Measurements from ENCODE around the gene GUCA1A. TPM values are rescaled to one million over a fixed set of nuclear protein-coding genes. Genes with fewer than 3 reads are reported as not detected.
"Not testable (repeated sequence)": the region's sequence is repeated elsewhere in the genome, so short reads cannot be mapped to it uniquely, and the experiment has no call there.

Gene GUCA1A
- total RNA-seq, 2 experiments from 2014 or later, result not detected

DNA sequence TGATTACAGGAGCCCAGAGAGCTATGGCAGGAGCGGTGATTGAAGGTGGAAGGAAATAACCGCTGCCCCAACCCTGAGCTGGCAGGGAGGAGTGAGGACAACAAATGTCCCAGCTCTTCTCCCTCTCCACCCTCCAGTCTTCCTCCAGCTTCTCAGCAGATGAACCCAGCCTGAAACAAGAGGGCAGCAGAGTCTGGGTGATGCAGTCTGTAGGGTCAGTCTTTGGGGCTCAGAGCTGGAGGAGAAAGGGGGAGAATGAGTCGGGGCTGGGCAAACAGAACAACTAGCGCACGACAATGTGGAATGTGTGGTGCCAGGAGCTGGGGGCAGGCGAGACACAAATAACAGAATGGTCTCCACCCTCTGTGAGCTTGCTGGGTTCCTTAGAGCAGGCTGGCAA is 4.5 kb upstream of the GUCA1A start:
- ChIA-PET CTCF (interaction anchor here (0.5 to 1.9 kb wide), 9 partner anchors 10 to 407 kb away, joined by 3 to 7 read pairs (median 3); partner anchors contain the start of genes PRICKLE4 and TAF8), POLR2A (no interaction called here)

DNA sequence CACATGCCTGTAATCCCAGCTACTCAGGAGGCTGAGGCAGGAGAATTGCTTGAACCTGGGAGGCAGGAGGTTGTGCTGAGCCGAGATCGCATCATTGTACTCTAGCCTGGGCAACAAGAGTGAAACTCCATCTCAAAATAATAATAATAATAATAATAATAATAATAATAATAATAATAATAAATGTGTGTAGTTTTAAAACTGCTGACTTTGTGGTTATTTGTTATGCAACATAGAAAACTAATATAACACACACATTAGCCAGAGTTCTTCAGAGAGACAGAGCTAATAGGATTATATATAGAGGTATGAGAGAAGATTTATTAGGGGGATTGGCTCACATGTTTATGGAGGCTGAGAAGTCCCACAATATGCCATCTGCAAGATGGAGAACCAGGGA is 3.4 kb upstream of the GUCA1A start:
- POLR2A ChIA-PET, result not testable (repeated sequence)
- CTCF ChIA-PET, result interaction anchor here (0.6 to 1.7 kb wide), 4 partner anchors 52 to 120 kb away, joined by 3 to 7 read pairs (median 4); partner anchors contain the start of gene TAF8

DNA sequence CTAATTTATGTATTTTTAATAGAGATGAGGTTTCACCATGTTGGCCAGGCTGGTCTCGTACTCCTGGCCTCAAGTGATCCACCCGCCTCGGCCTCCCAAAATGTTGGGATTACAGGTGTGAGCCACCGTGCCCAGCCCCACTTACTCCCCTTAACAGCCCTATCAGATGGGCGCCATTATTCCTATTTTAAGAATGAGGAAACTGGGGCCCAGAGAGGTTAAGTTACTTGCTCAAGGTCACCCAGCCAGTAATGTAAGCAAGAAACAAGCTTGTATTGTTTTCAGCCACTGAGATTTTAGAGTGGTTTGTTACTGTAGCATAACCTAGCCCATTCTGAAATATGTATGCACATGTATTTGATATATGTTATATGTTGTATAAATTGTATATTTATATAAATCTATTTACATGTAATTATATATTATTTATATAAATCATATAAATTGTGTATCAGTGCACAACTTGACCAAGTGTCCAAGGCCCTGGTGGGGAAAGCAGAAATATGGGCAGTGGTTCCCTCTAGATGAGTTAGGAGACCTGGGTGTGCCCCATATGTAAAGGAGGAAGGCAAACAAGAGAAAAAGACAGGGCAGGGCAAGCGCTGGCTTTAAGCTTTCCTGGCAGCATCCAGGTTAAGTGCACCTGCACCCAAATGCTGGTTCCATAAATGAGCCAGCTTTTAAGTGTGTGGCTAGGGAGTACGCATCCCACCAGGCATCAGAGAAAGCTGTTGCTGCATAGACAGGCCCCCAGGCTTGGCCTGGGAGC is 1.2 kb upstream of the GUCA1A start:
- ChIA-PET CTCF (no interaction called here), POLR2A (no interaction called here)

DNA sequence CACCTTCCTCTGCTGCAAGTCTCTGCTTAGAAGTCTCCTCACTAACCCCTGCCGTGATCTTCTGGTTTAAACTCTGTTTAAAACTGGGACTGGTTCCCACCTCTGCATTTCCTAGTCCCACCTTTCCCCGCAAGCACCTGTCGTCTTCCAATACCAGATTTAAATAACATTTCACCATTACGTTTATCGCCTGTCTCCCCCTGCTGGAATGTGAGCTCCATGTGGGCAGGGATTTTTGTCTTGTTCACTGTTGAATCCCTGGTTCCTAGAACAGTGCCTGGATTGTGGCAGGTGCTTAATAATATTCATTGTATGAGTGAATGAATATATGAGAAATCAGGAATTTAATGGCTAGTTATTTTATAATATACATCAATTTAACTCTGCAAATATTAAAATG is 2.7 kb downstream of the GUCA1A start:
- ChIA-PET POLR2A (no interaction called here), CTCF (interaction anchor here (0.7 kb wide), 1 partner anchor 121 kb away, joined by 3 read pairs; no protein-coding TSS in a partner anchor)

DNA sequence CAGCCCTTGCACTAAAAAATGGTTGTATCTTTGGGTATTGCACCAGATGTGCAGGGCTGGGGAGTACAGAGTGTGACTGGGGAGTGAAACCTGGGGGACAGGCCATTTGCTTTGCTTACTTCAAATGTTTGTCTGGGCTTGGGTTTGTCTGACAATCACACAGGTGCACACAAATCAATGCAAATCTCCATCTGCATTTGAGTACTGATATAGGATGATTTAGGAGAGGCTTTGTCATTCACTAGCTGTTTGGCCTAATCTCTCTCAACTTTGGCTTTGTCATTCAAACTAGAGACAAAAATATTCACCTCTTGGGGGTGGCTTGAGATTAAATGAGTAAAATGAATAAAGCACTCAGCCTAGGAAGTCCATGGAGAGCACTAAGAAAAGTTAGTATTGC is 3.8 kb downstream of the GUCA1A start:
- ChIA-PET POLR2A (no interaction called here), CTCF (interaction anchor here (0.6 kb wide), 1 partner anchor 135 kb away, joined by 4 read pairs; no protein-coding TSS in a partner anchor)

DNA sequence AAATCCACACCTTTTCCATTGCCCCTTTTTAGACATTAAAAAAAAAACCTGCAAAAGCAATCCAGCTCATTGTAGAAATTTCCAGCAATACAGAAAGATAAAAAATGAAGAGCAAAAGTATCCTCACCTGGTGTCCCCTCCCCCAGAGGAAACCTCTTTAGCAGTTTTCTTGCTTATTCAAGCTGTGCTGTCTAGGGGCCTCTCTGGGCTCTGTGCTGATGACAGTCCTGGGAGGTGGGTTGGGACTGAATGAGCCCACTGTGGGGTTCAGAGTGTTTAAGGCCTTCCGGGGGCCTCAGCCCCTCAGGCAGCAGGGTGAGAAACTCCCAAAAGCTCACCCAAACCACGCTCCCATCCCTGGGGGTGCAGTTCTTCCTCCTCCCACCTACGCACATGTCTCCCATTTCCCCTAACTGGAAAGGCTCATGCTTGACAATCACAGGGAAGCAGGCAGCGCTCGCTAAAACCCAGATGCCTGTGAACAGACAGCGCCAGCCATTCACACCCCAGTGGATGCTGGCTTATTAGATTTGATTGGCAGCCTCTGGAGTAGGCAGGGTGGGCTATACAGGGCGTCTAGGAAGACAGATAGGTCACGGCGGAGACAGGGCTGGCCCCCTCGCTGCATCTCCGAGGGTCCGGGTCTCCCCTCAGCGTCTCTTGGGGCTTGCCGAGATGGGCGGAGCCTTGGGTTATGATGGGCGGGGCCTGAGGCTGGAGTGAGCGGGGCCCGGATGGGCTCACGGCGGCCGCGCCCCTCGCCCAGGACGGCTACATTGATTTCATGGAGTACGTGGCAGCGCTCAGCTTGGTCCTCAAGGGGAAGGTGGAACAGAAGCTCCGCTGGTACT is 4.6 kb downstream of the GUCA1A start:
- ChIA-PET CTCF (interaction anchor here (0.6 to 1.9 kb wide), 2 partner anchors 10 to 135 kb away, joined by 4 read pairs; no protein-coding TSS in a partner anchor), POLR2A (interaction anchor here (0.5 kb wide), 1 partner anchor 94 kb away, joined by 4 read pairs; no protein-coding TSS in a partner anchor)

DNA sequence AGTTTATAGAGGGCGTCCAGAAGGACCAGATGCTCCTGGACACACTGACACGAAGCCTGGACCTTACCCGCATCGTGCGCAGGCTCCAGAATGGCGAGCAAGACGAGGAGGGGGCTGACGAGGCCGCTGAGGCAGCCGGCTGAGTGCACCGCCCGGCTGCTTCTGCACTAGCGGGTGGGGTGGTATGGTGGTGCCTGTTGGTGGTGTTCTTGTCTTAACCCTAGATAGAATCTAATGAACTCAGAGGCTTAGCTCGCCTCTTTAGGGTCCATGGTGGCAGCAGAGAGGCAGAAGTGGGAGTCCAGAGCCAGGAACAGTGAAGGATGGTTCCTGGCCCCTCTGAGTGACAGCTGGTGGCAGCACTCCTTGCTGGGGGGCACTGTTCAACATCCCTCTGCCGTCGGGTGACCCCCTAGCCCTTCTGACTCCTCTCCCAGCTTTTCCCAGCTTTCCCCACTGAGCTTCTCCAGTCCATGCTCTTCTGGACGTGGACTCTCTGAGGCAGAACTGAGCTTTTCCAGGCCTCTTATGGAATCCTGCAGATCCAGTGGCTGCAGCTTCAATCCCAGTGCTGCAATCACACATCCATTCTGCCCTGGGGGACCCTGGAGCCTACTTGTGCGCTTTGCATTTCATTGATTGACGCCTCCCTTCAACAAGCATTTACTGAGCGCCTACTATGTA is 6.2 kb downstream of the GUCA1A start:
- CTCF ChIA-PET, result interaction anchor here (1.9 kb wide), 1 partner anchor 11 kb away, joined by 4 read pairs; no protein-coding TSS in a partner anchor
- POLR2A ChIA-PET, result interaction anchor here (0.6 kb wide), 1 partner anchor 100 kb away, joined by 4 read pairs; no protein-coding TSS in a partner anchor

DNA sequence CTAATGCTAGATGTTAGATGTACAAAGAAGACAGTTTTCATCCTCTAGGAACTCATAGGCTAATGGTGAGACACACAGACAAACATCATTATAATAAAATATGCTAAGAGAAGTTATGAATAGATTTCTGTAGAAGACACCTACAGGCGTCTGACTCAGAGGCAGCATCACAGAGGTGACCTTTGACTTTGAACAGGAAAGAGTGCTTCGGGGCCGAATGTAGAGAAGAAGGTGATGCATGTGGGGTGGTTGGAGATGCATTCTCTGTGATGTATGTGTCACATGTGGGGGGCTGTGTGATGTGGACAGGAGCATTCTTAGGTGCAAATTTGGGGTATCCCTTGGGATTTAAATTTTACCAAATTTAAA is 6.8 kb downstream of the GUCA1A start:
- POLR2A ChIA-PET, result interaction anchor here (0.6 kb wide), 1 partner anchor 100 kb away, joined by 4 read pairs; no protein-coding TSS in a partner anchor
- CTCF ChIA-PET, result interaction anchor here (1.9 kb wide), 1 partner anchor 12 kb away, joined by 4 read pairs; no protein-coding TSS in a partner anchor

DNA sequence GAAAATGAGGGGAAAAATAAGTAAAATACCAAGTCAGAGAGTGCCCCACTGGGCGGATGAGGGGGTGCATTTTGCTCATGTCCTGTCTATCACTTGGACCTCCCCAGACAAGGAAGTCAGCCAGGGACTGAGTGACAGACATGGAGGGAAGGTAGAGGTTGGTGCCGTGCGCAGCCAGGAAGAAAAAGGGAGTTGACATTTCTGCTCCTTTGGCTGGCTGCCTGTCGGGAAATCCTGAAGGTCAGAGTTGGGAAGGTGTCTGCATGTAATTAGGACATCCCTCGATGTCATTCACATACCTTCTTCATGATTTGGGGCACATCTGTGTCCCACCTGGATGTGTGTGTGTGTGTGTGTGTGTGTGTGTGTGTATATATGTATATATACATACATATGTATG is 8.9 kb downstream of the GUCA1A start:
- ChIA-PET CTCF (no interaction called here), POLR2A (interaction anchor here (0.6 kb wide), 1 partner anchor 16 kb away, joined by 6 read pairs; no protein-coding TSS in a partner anchor)

DNA sequence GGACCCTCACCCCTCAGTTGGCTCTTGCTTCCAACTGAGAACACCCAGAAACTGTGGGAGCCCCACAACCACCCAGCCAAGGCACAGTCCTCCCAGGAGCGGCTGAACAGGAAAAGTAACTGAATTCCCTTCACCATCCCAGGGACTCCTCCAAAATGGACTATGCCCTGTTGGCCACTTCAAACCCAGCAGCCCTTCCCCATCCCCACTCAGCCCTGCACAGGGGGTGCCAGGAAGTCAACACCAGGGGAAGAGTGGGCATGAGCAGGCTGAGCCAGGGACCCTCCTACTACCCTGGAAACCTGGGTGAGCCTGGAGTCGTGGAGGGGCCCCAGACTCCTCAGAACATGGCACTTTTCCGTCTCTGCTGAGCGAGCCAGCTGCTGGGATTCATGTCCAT is 11.3 kb downstream of the GUCA1A start:
- ChIA-PET CTCF (no interaction called here), POLR2A (interaction anchor here (0.6 kb wide), 1 partner anchor 289 kb away, joined by 3 read pairs; the partner anchor contains the start of gene USP49)

DNA sequence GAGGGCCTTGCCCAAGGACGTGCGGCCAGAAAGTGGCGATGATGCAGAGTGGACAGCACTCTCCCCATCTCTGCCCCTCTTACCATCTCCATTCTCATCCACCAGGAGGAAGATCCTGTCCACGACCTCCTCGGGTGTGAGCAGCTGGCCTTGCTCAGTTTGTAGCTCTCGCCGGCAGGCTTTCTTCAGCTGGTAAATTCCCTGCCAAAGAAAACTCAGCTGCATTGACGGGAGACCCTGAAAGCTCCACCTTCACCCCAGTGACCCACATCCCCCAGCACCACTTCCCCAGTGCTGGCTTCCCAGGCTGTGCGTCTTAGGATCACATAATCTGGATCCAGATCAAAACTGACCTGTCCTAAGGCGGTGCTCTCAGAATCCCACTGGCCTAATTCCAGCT is 12.4 kb downstream of the GUCA1A start:
- ChIA-PET CTCF (no interaction called here), POLR2A (no interaction called here)

DNA sequence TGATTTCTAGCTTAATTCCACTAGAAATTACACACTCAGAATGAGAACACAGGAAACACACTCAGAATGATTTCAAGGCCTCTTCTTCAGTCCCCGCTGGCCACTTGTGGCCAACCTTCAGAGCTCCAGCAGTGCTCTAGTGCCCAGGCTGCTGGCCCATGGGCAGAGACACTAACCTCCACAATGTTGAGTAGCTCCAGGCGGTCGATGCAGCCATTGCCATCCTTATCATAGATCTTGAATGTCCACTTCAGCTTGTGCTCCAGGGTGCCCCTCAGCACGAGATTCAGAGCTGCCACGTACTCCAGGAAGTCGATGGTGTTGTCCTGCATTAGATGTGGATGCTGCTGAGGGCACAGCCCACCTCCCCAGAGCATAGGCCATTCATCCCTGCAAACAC is 15.2 kb downstream of the GUCA1A start:
- ChIA-PET CTCF (interaction anchor here (0.9 kb wide), 1 partner anchor 112 kb away, joined by 3 read pairs; no protein-coding TSS in a partner anchor), POLR2A (no interaction called here)

DNA sequence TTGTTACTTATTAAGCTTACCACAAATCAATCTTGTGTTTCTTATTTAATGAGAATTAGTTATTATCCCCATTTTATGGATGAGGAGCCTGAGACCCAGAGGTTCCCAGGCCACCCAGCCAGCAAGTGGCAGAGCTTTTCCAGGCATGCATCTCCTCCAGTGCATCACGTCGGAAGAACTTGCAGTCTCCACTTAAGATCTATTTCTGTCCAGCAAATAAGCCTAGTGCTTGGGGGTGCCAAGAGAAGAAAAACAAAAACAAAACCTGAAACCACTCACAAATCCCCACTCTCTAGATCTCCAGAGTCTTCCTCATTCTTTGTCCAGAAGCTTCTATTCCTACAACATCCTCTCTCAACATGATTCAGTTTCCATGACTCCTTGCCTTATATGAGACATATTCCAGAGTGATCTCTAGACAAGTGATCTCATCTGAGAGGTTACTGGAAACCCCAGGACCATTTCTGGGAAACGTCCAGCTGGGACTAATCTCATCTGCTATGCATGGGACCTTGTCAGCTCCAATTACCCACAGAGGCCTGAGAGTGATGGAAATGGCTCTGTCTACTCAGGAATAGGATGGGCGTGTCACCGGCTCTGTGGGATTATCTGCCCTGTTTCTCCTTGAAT is 17.5 kb downstream of the GUCA1A start:
- ChIA-PET CTCF (interaction anchor here (0.6 to 1.2 kb wide), 2 partner anchors 29 to 85 kb away, joined by 3 to 5 read pairs; no protein-coding TSS in a partner anchor), POLR2A (no interaction called here)

DNA sequence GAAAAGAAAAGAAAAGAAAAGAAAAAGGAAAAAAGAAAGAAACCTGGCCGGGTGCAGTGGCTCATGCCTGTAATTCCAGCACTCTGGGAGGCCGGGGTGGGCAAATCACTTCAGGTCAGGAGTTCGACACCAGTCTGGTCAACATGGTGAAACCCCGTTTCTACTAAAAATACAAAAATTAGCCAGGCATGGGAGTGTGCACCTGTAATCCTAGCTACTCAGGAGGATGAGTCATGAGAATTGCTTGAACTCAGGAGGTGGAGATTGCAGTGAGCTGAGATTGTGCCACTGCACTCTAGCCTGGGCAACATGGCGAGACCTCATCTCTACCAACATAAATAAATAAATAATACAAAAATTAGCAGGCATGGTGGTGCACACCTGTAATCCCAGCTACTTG is 19.2 kb downstream of the GUCA1A start:
- CTCF ChIA-PET, result interaction anchor here (0.7 to 1.3 kb wide), 2 partner anchors 337 to 355 kb away, joined by 3 read pairs; no protein-coding TSS in a partner anchor
- POLR2A ChIA-PET, result interaction anchor here (0.7 kb wide), 1 partner anchor 173 kb away, joined by 6 read pairs; no protein-coding TSS in a partner anchor

DNA sequence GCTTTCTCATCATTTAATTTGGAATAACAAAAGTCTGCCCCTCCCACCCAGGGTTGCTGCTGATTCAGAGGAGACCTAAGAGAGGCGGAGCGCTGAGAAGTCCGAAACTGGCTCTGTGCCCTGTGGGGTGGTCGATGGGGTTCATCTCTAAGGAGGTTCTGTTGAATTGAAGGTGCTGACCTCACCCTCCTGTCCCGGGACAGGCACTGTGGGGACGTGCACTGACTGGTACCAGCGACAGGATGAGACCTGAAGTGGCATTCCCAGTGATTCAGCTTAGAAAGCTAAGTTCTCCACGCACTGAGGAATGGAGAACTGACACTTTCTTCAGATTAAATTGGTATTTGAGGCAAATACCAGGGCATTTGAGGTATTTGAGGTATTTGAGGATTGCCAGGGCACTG is 20.3 kb downstream of the GUCA1A start:
- ChIA-PET CTCF (interaction anchor here (1.3 kb wide), 1 partner anchor 354 kb away, joined by 3 read pairs; no protein-coding TSS in a partner anchor), POLR2A (no interaction called here)

DNA sequence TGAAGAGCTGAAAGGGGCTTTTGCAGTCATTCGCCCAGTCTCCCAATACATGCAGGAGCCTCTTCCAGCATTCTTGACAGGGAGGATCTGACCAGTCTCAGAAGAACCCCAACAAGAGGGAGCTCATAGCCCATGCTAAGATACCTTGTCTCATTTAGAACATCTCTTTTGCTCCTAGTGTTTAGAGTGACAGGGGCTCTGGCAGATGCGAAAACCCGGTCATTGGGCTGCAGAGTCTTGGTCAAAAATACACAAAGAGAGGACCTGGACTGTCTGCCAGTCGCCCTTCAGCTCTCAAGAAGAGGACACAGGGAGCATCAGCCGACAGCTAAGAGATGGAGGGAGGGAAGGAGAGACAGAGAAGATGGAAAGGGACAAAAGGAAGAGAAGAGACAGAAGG is 20.9 kb downstream of the GUCA1A start:
- POLR2A ChIA-PET, result no interaction called here
- CTCF ChIA-PET, result interaction anchor here (1.1 kb wide), 1 partner anchor 354 kb away, joined by 3 read pairs; no protein-coding TSS in a partner anchor

DNA sequence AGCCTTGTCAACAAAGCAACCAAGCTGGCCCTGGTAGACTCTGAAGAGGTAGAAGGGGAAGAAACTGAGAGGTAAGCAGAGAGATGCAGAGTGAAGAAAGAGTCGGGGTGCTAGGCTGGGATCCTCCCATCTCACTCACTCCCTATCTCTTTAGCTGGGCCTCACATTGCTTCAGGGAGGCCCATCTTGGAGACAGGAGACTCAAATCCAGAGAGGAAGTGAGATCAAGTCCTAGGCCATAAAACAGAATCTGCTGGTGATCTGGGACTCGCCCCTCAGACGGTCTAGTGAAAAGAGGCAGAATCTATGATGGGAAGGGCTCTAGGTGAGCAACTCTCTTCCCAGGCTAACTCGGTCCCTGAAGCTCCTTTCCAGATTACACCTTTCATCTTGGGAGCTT is 22.3 kb downstream of the GUCA1A start:
- CTCF ChIA-PET, result interaction anchor here (0.6 kb wide), 2 partner anchors 76 to 665 kb away, joined by 3 to 4 read pairs; no protein-coding TSS in a partner anchor
- POLR2A ChIA-PET, result interaction anchor here (0.6 kb wide), 1 partner anchor 1347 kb away, joined by 6 read pairs; no protein-coding TSS in a partner anchor

DNA sequence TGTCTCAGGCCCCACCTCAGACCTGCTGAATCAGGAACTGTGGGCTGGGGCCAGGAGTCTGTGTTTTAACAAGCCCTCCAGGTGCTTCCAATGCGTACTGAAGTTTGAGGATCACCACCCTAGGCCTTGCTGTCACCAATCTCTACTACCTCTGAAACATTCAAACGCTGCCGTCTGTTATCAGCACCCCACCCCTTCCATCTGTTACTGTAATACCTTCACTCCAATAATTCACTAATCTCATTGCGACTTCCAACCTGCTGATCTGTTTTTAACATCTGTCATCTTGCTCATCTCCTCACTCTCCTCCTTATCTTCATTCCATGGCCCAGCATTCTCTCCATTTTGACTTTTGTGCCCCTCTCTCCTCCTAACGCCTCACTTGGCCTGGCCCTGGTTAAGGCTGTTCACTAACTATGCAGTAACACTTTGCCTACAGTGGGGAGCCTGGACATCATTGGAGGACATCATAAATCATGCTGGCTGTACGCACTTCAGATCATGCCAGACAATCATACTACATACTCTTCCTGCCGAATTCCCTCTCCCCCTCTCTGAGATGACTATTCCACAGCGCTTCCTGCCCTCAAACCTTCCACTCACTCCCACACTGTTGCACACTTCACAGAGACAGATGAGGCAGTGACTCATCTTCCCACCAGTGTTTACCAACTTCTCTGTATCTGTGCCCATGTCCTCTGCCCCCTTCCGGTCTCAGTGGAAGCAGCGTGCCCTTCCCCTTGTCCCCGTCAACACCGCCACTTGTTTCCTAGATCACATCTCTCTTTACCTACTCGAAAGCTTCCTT is 24.6 kb downstream of the GUCA1A start:
- ChIA-PET CTCF (no interaction called here), POLR2A (no interaction called here)
